Caco-2 (cell line): ENCODE results near the gene SLC6A17. TPM values are rescaled to one million over a fixed set of nuclear protein-coding genes. Genes with fewer than 3 reads are reported as not detected.

Experiments used
- BruUV-seq: library from RNA; stranded (reverse); fragments of 400-500 nt; replicated peaks from 2 replicates; lab custom pipeline; 2021; lab: Mats Ljungman, UMichigan
- CTCF ChIA-PET: fragments of 300-600 bp; sonication (Branson Sonifier 250); formaldehyde crosslinking; loops from one replicate; lab custom pipeline; 2022; ENCODE audit warnings: antibody characterized with exemption; lab: Charles Lee
- POLR2A ChIA-PET: fragments of 300-600 bp; sonication (Branson Sonifier 250); formaldehyde crosslinking; loops from one replicate; lab custom pipeline; 2022; ENCODE audit warnings: antibody characterized with exemption; lab: Charles Lee
- DNase-seq, 2 experiments: peaks; one replicate each; pipeline versions ENCODE4 v3.0.0 to v3.0.0-alpha.2; 2020 to 2022
- H3K27me3 ChIP-seq: replicated peaks from 2 replicates; pipeline ENCODE4 v1.6.0; 2011; ENCODE audit warnings: low read length; ENCODE audit not compliant: control insufficient read depth, insufficient read depth
- H3K36me3 ChIP-seq: 2 replicates; pipeline ENCODE4 v1.5.1; 2011; ENCODE audit warnings: low read length; ENCODE audit not compliant: control insufficient read depth, insufficient read depth
- H3K4me1 ChIP-seq: fragments of 250-450 bp; sonication (Bioruptor Pico); 2 replicates; pipeline ENCODE4 v1.5.1; 2020; ENCODE audit warnings: mild to moderate bottlenecking
- H3K4me3 ChIP-seq: 2 replicates; pipeline ENCODE4 v1.5.1; 2011; ENCODE audit warnings: low read depth, mild to moderate bottlenecking, control low read depth, low read length
- H3K9me3 ChIP-seq: fragments of 250-450 bp; sonication (Bioruptor Pico); 2 replicates; pipeline ENCODE4 v1.5.1; 2020; ENCODE audit warnings: mild to moderate bottlenecking, moderate library complexity
- H3K27ac Mint-ChIP-seq: one replicate; pipeline ENCODE4 v1.8.0; 2022; ENCODE audit warnings: mixed read lengths; ENCODE audit not compliant: unreplicated experiment
- H3K27me3 Mint-ChIP-seq: one replicate; pipeline ENCODE4 v1.8.0; 2022; ENCODE audit warnings: mixed read lengths; ENCODE audit not compliant: insufficient read depth, unreplicated experiment
- H3K36me3 Mint-ChIP-seq: one replicate; pipeline ENCODE4 v1.8.0; 2022; ENCODE audit warnings: mild to moderate bottlenecking, mixed read lengths; ENCODE audit not compliant: insufficient read depth, unreplicated experiment
- H3K4me1 Mint-ChIP-seq: one replicate; pipeline ENCODE4 v1.8.0; 2022; ENCODE audit warnings: low read depth, mixed read lengths; ENCODE audit not compliant: unreplicated experiment
- H3K4me3 Mint-ChIP-seq: one replicate; pipeline ENCODE4 v1.8.0; 2022; ENCODE audit warnings: mild to moderate bottlenecking, moderate library complexity, mixed read lengths; ENCODE audit not compliant: unreplicated experiment
- H3K9me3 Mint-ChIP-seq: one replicate; pipeline ENCODE4 v1.8.0; 2022; ENCODE audit warnings: mixed read lengths; ENCODE audit not compliant: unreplicated experiment
- CTCF ChIP-seq, 2 experiments: fragments of 200-600 bp in 1 of 2; IDR thresholded peaks; 1 replicate in 1 of 2; 2 replicates in 1 of 2; pipeline versions ENCODE4 v1.5.1 to v1.8.0; 2011 to 2022; ENCODE audit warnings: antibody characterized with exemption in 1 of 2, control low read depth in 1 of 2, inconsistent platforms in 1 of 2, low read depth in 1 of 2, low read length in 1 of 2, mild to moderate bottlenecking in 1 of 2, moderate library complexity in 1 of 2; ENCODE audit not compliant: insufficient read depth in 1 of 2, severe bottlenecking in 1 of 2, unreplicated experiment in 1 of 2
- intact Hi-C: fragments of 100-400 bp; cut with micrococcal nuclease; formaldehyde crosslinking; loops from one replicate; pipeline ENCODE4 v1.10.0; 2022; ENCODE audit not compliant: unreplicated experiment
- total RNA-seq: library from RNA; stranded (reverse); gene quantifications from 2 replicates; pipeline ENCODE4 v1.2.3, GENCODE V29; 2022

Gene SLC6A17
- total RNA-seq, 1 experiment from 2014 or later = not detected

GRCh38 chr1:110223581-110223980 is 73.3 kb downstream of the SLC6A17 start:
- CTCF ChIA-PET = no interaction called here

GRCh38 chr1:110224240-110224995 is 74.1 kb downstream of the SLC6A17 start:
- DNase-seq = peak; percentile 5 to 58
- H3K36me3 Mint-ChIP-seq = peaks cover 9% of the 10 kb centered on the region
- H3K9me3 Mint-ChIP-seq = no peaks in the 10 kb centered on the region
- intact Hi-C loops = no loop called here
- H3K27ac Mint-ChIP-seq = no peak overlapping the region
- no peak overlapping the region for H3K4me3 Mint-ChIP-seq
- Histone ChIP-seq H3K4me3 (no peak overlapping the region), H3K4me1 (peaks cover 16% of the 10 kb centered on the region), H3K36me3 (no peaks in the 10 kb centered on the region), H3K9me3 (no peaks in the 10 kb centered on the region), H3K27me3 (no peaks in the 10 kb centered on the region)
- no TSS peak for BruUV-seq
- no peaks in the 10 kb centered on the region for H3K27me3 Mint-ChIP-seq
- no peak for TF ChIP-seq CTCF (IDR thresholded peaks at IDR 0.05; ENCODE audit: insufficient read depth in 1 of 2, low read depth in 1 of 2, low read length in 1 of 2, severe bottlenecking in 1 of 2, unreplicated experiment in 1 of 2)
- CTCF ChIA-PET = interaction anchor here (0.5 to 1.1 kb wide), 2 partner anchors 88 to 184 kb away, joined by 4 to 6 read pairs; no protein-coding TSS in a partner anchor
- peaks cover 12% of the 10 kb centered on the region for H3K4me1 Mint-ChIP-seq
- POLR2A ChIA-PET = no interaction called here

More at GRCh38 chr1:110223581-110223980, 73.3 kb downstream of the SLC6A17 start:
- Histone ChIP-seq H3K4me1 (peaks cover 16% of the 10 kb centered on the region), H3K36me3 (no peaks in the 10 kb centered on the region), H3K27me3 (no peaks in the 10 kb centered on the region), H3K9me3 (no peaks in the 10 kb centered on the region), H3K4me3 (no peak overlapping the region)
- Mint-ChIP-seq H3K27me3 (no peaks in the 10 kb centered on the region), H3K4me3 (no peak overlapping the region), H3K9me3 (no peaks in the 10 kb centered on the region), H3K27ac (no peak overlapping the region), H3K36me3 (peaks cover 9% of the 10 kb centered on the region), H3K4me1 (peaks cover 12% of the 10 kb centered on the region)
- intact Hi-C loops = no loop called here
- no peak for TF ChIP-seq CTCF (IDR thresholded peaks at IDR 0.05; ENCODE audit: insufficient read depth in 1 of 2, low read depth in 1 of 2, low read length in 1 of 2, severe bottlenecking in 1 of 2, unreplicated experiment in 1 of 2)
- BruUV-seq = no TSS peak
- no peak for DNase-seq
- POLR2A ChIA-PET = no interaction called here

- no TSS peak for BruUV-seq
- peaks cover 16% of the 10 kb centered on the region for H3K4me1 ChIP-seq
- no peaks in the 10 kb centered on the region for H3K9me3 Mint-ChIP-seq
- H3K27me3 ChIP-seq = no peaks in the 10 kb centered on the region
- intact Hi-C loops = no loop called here
- no peak overlapping the region for H3K4me3 Mint-ChIP-seq
- H3K36me3 Mint-ChIP-seq = peaks cover 9% of the 10 kb centered on the region
- ChIA-PET POLR2A (no interaction called here), CTCF (interaction anchor here (1.1 to 1.3 kb wide), 2 partner anchors 18 to 87 kb away, joined by 4 to 6 read pairs; no protein-coding TSS in a partner anchor)
- H3K4me3 ChIP-seq = no peak overlapping the region
- H3K27me3 Mint-ChIP-seq = no peaks in the 10 kb centered on the region
- H3K9me3 ChIP-seq = no peaks in the 10 kb centered on the region
- no peak for DNase-seq
- no peaks in the 10 kb centered on the region for H3K36me3 ChIP-seq
- TF ChIP-seq CTCF (IDR thresholded peaks at IDR 0.05; ENCODE audit: insufficient read depth in 1 of 2, low read depth in 1 of 2, low read length in 1 of 2, severe bottlenecking in 1 of 2, unreplicated experiment in 1 of 2) = no peak
- H3K4me1 Mint-ChIP-seq = peaks cover 12% of the 10 kb centered on the region
- no peak overlapping the region for H3K27ac Mint-ChIP-seq
Measured at GRCh38 chr1:110225212-110225611, 74.9 kb downstream of the SLC6A17 start.
